ENCODE data around the gene GBP6.

Gene GBP6

GRCh38 chr1:89347296-89347695 is 16.6 kb upstream of the GBP6 start:
- Histone ChIP-seq H3K27ac (no peak overlapping the region), H3K4me3 (no peak overlapping the region)
- DNase-seq (ENCODE audit: low spot score): no peak
- no peak for TF ChIP-seq CTCF (IDR thresholded peaks at IDR 0.05)

- DNase-seq (ENCODE audit: low spot score): no peak
- Histone ChIP-seq H3K4me3 (no peak overlapping the region), H3K27ac (no peak overlapping the region)
- TF ChIP-seq CTCF (IDR thresholded peaks at IDR 0.05): no peak
Observed at GRCh38 chr1:89350298-89350697, 13.6 kb upstream of the GBP6 start.

- no peak for TF ChIP-seq CTCF (IDR thresholded peaks at IDR 0.05)
- DNase-seq (ENCODE audit: low spot score): no peak
- Histone ChIP-seq H3K27ac (no peak overlapping the region), H3K4me3 (no peak overlapping the region)
Observed at GRCh38 chr1:89351597-89352311, 12.1 kb upstream of the GBP6 start.

GRCh38 chr1:89352421-89352820 is 11.4 kb upstream of the GBP6 start:
- H3K4me3 ChIP-seq: no peak overlapping the region
- TF ChIP-seq CTCF (IDR thresholded peaks at IDR 0.05): no peak
- DNase-seq (ENCODE audit: low spot score): no peak
- H3K27ac ChIP-seq: no peak overlapping the region

- Histone ChIP-seq H3K4me3 (no peak overlapping the region), H3K27ac (no peak overlapping the region)
- TF ChIP-seq CTCF (IDR thresholded peaks at IDR 0.05): no peak
- DNase-seq (ENCODE audit: low spot score): no peak
Observed at GRCh38 chr1:89354205-89354604, 9.7 kb upstream of the GBP6 start.

- DNase-seq (ENCODE audit: low spot score): no peak
- TF ChIP-seq CTCF (IDR thresholded peaks at IDR 0.05): no peak
- Histone ChIP-seq H3K4me3 (no peak overlapping the region), H3K27ac (no peak overlapping the region)
Observed at GRCh38 chr1:89355056-89355455, 8.8 kb upstream of the GBP6 start.

- no peak for DNase-seq (ENCODE audit: low spot score)
- H3K27ac ChIP-seq: no peak overlapping the region
- no peak overlapping the region for H3K4me3 ChIP-seq
- TF ChIP-seq CTCF (IDR thresholded peaks at IDR 0.05): no peak
Observed at GRCh38 chr1:89356658-89357400, 7.0 kb upstream of the GBP6 start.

All from coronary artery (tissue), 2 donors.